GM23248 (cell line): Measurements from ENCODE around the gene NFATC2.

Experiments used
- EZH2 ChIP-seq: fragments of 200-600 bp; sonication (generic); IDR thresholded peaks from 2 replicates; pipeline ENCODE4 v1.6.1; 2018; ENCODE audit warnings: antibody characterized with exemption, mild to moderate bottlenecking; ENCODE audit not compliant: insufficient read depth, poor library complexity, severe bottlenecking
- EZH2phosphoT487 ChIP-seq: fragments of 200-600 bp; sonication (generic); IDR thresholded peaks from 2 replicates; pipeline ENCODE4 v1.6.1; 2018; ENCODE audit warnings: antibody characterized with exemption, moderate library complexity, mild to moderate bottlenecking, low read depth; ENCODE audit not compliant: insufficient read depth

DNA sequence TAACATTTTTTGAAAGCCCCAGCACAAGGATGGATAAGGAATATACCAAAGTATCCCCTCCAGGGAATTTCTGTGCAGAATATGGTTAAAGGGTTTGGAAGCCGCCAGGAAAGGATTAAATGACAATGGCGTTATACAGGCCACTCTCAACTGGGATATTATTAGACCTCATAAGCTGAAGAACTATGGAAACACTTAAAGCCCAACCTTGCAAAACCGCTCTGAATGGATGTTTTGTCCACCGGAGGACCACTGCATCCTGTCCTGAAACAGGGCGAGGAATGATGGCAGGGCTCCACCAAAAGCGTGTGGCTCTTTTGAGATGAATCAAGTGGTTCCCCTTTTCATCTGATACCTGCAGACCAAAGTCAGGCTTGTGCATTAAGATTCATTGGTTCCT lies 32.4 kb downstream of the NFATC2 start:
- no peak for TF ChIP-seq EZH2
- no peak for TF ChIP-seq EZH2phosphoT487
